PFSK-1 (cell line): ENCODE measurements around the gene FASTKD2. TPM values are rescaled to one million over a fixed set of nuclear protein-coding genes. Genes with fewer than 3 reads are reported as not detected.

Experiments
- FOXP2 ChIP-seq: optimal IDR thresholded peaks from 2 replicates; pipeline ENCODE3; 2011; ENCODE audit warnings: borderline replicate concordance, control low read depth, inconsistent platforms; ENCODE audit not compliant: insufficient read depth; ENCODE audit errors: extremely low read length, extremely low read depth
- POLR2AphosphoS5 ChIP-seq: IDR thresholded peaks from 2 replicates; pipeline ENCODE4 v1.6.1; 2012; ENCODE audit warnings: low read depth, mild to moderate bottlenecking, control low read depth, low read length, moderate library complexity
- REST ChIP-seq, 2 experiments: IDR thresholded peaks; 2 replicates each; pipeline versions ENCODE4 v1.6.1 to v1.8.0; 2011 to 2012; ENCODE audit warnings: low read depth in 2 of 2, low read length in 2 of 2, control low read depth in 1 of 2, inconsistent platforms in 1 of 2, mild to moderate bottlenecking in 1 of 2, moderate library complexity in 1 of 2; ENCODE audit not compliant: insufficient read depth in 1 of 2
- SIN3A ChIP-seq: IDR thresholded peaks from 2 replicates; pipeline ENCODE4 v1.6.1; 2012; ENCODE audit warnings: mild to moderate bottlenecking, low read length, moderate library complexity, borderline replicate concordance; ENCODE audit not compliant: insufficient read depth
- TAF1 ChIP-seq: IDR thresholded peaks from 2 replicates; pipeline ENCODE4 v1.6.1; 2012; ENCODE audit warnings: low read length, control low read depth, borderline replicate concordance; ENCODE audit not compliant: insufficient read depth
- polyA plus RNA-seq: library from polyadenylated mRNA; unstranded; fragments of >200 nt; gene quantifications from one replicate; pipeline ENCODE4 v1.2.1, GENCODE V29; 2012; ENCODE audit warnings: low read depth, missing spikeins; ENCODE audit not compliant: insufficient read length

FASTKD2 gene
- 7.0 TPM for polyA plus RNA-seq

GRCh38 chr2:206765242-206766056, at the start of gene FASTKD2, which contains the start of gene MDH1B:
Gene FASTKD2 (plus strand): TSS chr2:206765606. CDS start chr2:206766694, 1,088 bp downstream.
Gene MDH1B (minus strand): TSS chr2:206765328. CDS start chr2:206765271, 57 bp downstream.
- TF ChIP-seq REST (IDR thresholded peaks at IDR 0.05; ENCODE audit: insufficient read depth in 1 of 2, low read depth in 2 of 2, low read length in 2 of 2) (peak in 1 of 2 experiments; percentile 36; a peak in 1 of 4 replicates), POLR2AphosphoS5 (peak; percentile 81), TAF1 (peak; percentile 89; the same call in 1 of the 2 replicates), SIN3A (peak; percentile 73; the same call in 1 of the 2 replicates), FOXP2 (no peak)

GRCh38 chr2:206716623-206717022, 48.8 kb upstream of the FASTKD2 start:
- TF ChIP-seq FOXP2 (no peak), SIN3A (no peak), REST (IDR thresholded peaks at IDR 0.05; ENCODE audit: insufficient read depth in 1 of 2, low read depth in 2 of 2, low read length in 2 of 2) (no peak), TAF1 (no peak)

GRCh38 chr2:206718296-206718695, 47.1 kb upstream of the FASTKD2 start, which contains the start of gene DYTN:
Gene DYTN (minus strand): TSS chr2:206718396. CDS start chr2:206718279, 117 bp downstream.
- TF ChIP-seq SIN3A (no peak), POLR2AphosphoS5 (no peak), REST (IDR thresholded peaks at IDR 0.05; ENCODE audit: insufficient read depth in 1 of 2, low read depth in 2 of 2, low read length in 2 of 2) (no peak), TAF1 (no peak), FOXP2 (no peak)

- TF ChIP-seq POLR2AphosphoS5 (no peak), FOXP2 (no peak), REST (IDR thresholded peaks at IDR 0.05; ENCODE audit: insufficient read depth in 1 of 2, low read depth in 2 of 2, low read length in 2 of 2) (no peak), TAF1 (no peak), SIN3A (no peak)
Observed at GRCh38 chr2:206721256-206721920, 44.0 kb upstream of the FASTKD2 start.
